T-helper 1 cell (primary cell): ENCODE results near the gene SOX30.
"Not testable (repeated sequence)": the region's sequence is repeated elsewhere in the genome, so short reads cannot be mapped to it uniquely, and the experiment has no call there.

Source experiments
- DNase-seq, 5 donors: peaks; one replicate each; pipeline ENCODE4 v3.0.0-alpha.2; 2012 to 2020
- total RNA-seq, 4 donors: gene quantifications; one replicate each; lab custom pipeline; 2026; lab: John Stamatoyannopoulos, UW

Gene SOX30
- 0 to 0.30 (median 0.20) reads per million in 4 donors for total RNA-seq

DNA sequence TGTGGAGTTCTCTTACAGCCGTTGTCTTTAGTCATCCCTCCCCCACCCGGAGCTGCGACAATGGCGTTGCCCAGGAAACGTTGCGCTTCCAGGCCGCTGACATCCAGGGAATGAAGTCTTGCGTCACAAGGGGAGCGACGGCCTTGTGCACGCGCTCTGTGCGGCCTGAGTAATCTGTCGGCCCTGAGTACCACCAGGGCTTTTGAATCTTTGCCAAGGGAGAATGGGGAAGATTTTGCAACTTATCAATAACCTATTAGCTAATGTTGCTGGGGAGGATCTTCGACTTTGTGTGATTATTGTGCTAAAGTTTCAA lies at the start of gene SOX30:
SOX30 (minus strand) TSS at position 62 of the 316 bp plus-strand sequence. CDS start 360 bp downstream, outside the sequence.
- no peak for DNase-seq

- not testable (repeated sequence) for DNase-seq
Measured at GRCh38 chr5:157698674-157699073, 46.4 kb upstream of the SOX30 start.

- DNase-seq, result not testable (repeated sequence)
Measured at GRCh38 chr5:157696154-157696553, 43.9 kb upstream of the SOX30 start.

GRCh38 chr5:157693816-157694215 lies 41.6 kb upstream of the SOX30 start:
- not testable (repeated sequence) for DNase-seq

DNA sequence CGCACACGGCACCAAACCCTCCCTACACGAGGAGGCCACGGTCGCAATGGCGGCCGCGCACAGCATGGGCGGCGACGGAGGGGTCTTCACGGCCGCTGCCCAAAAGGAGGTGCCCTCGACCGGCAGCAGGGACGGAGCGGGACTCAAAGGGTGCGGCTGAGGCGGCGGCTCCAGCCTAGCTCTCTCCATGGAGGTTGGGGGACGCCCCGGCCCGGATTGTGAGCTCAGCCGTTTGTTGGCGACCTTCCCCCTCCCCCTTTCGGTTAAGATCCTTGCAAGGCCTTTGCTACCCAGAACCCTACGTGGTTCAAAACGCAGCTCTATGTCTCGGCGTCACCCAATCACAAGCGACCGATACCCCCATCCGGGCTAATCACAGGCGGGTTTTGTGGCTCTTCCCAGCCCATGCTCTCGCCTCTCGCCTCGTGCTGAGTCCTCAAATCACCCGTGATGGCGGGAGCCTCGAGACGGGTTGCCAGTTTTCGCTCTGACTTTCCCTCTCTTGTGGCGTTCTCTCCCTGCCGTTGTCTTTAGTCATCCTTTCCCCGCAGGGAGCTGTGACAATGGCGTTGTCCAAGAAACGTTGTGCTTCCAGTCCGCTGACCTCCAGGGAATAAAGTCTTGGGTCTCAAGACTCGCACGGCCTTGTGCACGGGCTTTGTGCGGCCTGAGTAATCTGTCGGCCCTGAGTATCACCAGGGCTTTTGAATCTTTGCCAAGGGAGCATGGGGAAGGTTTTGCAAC lies 38.6 kb upstream of the SOX30 start:
- DNase-seq, result no peak

DNA sequence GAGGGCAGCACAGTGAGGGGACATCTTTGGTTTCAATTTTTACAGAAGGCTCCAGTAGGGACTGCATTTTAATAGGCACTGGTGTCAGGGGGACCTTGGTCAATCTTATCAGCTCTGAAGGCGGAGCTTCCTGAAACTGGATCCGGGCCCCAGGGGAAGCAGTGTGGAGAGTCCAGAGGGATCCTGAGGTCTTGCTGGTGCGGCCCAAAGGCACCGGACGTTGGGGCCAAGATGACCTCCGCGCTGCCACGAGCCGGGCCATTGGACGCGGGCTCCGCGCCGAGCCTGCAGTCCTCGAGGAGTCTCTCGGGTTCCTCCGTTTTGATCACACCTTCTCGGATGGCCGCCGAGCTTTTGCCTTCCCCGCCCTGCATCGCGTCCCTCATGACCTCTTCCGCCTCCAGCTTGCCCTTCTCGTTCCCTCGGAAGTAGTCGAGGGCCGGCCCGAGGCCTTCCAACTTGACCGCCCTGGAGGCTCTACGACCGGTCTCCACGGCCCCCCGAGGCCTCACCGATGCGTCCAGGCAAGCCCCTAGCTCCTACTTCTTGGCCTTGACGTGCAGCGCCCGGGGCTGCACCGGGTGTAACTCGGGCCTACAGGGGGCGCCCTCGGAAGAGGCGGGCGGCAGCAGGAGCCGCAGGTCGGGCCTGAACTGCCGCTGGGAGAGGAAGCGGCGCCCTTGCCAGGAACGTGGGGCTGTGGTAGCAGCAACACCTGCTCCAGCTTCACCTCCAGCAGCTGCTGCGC lies 37.9 kb upstream of the SOX30 start:
- peak in 3 of 5 donors; percentile 8 to 44 (median 31) for DNase-seq

DNA sequence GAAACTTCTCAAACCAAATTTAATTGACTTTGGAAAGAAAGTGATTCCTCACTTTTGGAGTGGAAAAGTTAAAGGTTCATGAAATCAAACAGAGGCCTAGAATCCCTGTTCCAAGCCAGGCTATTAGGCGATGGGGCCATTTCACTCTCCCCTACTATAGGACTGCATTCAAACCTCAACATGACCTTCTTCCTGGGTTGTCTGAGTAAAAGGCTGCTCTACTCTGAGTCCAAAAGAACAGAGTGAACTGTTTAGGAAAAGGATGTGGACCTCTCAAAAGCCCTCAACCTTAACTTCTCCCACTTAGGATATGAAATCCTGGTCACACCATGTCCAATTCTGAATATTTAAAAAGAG lies 34.9 kb upstream of the SOX30 start:
- DNase-seq, result no peak

- not testable (repeated sequence) for DNase-seq
Measured at GRCh38 chr5:157686276-157687197, 34.3 kb upstream of the SOX30 start.

- DNase-seq, result no peak
Measured at GRCh38 chr5:157682257-157682656, 30.0 kb upstream of the SOX30 start.

DNA sequence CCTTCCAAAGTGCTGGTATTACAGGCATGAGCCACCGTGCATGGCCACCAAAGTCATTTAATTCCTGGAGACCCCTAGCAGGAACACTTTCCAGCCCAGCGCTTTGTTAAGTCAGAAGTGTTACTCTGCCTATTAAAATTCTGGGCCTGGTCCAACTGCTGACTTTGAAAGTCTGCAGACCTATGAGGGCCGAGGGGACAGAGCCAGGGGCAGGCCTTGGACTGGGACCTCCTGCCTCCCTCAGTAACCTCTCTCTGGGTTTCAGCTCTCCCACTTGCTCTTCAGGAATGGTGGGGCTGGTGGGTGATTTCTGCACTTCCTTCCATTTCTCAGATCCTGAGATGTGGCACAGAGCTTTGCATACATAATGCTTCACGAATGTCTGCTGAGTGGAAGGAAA lies 28.8 kb upstream of the SOX30 start:
- DNase-seq, result no peak

GRCh38 chr5:157680239-157680638 lies 28.0 kb upstream of the SOX30 start:
- DNase-seq, result no peak

GRCh38 chr5:157679801-157680200 lies 27.6 kb upstream of the SOX30 start:
- no peak for DNase-seq

DNA sequence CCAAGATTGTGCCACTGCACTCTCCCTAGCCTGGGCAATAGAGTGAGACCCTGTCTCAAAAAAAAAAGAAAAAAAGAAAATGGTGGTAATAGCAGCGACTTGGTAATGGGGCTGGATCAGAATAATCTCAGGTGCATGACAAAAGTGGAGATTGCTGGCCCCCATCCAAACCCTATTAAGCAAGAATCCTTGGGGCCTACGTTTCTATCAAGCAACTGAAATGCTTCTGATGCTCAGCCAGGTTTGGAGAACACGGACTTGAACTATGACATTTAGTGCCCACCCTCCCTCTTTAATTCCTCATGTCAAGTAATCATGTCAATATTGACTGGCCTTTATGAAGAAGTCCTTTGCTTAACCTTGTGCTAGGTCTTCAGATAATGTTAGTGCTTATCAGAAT lies 25.7 kb upstream of the SOX30 start:
- no peak for DNase-seq

DNA sequence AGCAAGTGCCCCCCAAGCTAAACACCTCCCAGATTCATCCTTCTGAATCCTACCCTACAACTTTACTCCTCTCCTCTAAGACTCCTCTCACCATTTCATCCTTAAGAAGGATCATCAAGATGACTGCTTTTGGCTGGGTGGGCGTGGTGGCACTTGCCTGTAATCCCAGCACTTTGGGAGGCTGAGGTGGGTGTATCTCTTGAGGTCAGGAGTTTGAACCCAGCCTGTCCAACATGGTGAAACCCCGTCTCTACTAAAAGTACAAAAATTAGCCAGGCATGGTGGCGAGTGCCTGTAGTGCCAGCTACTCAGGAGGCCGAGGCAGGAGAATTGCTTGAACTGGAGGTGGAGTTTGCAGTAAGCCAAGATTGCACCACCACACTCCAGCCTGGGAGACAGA lies 22.1 kb upstream of the SOX30 start:
- DNase-seq, result not testable (repeated sequence)

GRCh38 chr5:157672976-157673375 lies 20.7 kb upstream of the SOX30 start:
- no peak for DNase-seq

GRCh38 chr5:157671592-157672330 lies 19.5 kb upstream of the SOX30 start:
- DNase-seq, result no peak

- DNase-seq, result peak in 1 of 5 donors; percentile 27
Measured at GRCh38 chr5:157670662-157671591, 18.7 kb upstream of the SOX30 start, which contains the start of gene C5orf52. C5orf52 (plus strand) TSS chr5:157671533; CDS start chr5:157671615, 82 bp downstream.

DNA sequence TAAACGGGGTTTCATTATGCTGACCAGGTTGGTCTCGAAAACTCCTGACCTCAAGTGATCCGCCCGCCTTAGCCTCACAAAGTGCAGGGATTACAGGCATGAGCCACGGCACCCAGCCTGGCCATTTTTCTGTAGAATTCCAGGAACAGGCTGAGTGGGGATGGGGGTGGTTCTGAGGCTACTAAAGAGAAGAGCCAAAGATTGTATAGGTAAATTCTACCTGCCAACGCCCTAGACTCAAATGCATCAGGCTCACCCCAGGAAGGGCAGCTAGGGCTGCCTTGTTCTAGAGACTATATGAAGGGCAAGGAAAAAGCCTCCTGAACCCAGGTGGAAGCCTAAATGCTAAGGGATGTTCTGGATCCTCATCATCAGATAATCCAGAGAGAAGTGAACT lies 17.5 kb upstream of the SOX30 start:
- DNase-seq, result no peak

- no peak for DNase-seq
Measured at GRCh38 chr5:157668356-157668755, 16.1 kb upstream of the SOX30 start.

DNA sequence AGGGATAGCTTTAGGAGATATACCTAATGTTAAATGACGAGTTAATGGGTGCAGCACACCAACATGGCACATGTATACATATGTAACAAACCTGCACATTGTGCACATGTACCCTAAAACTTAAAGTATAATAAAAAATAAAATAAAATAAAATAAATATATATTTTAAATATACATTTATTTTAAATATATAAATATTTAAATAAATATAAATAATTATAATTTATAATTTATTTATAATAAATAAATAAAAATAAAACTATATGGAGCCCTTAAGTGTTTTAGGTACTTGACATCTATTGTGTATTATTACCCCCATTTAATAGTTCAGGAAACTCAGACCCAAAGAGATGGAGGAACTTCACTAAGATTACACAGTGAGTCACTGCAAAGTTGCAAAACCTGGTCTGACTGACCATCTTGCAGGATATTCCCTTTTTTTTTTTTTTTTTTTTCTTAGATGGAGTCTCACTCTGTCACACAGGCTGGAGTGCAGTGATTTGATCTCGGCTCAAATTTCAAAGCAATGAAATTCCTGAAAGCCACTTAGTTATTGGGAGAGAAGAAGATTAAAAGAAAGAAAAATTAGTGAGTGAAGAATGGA lies 13.3 kb upstream of the SOX30 start:
- no peak for DNase-seq
